GM04504 (cell line): Measurements from ENCODE around the gene KLHL30.
"Not testable (repeated sequence)": the region's sequence is repeated elsewhere in the genome, so short reads cannot be mapped to it uniquely, and the experiment has no call there.

Experiments used
- DNase-seq: peaks from one replicate; pipeline ENCODE4 v3.0.0-alpha.2; 2012; ENCODE audit warnings: low read depth

Gene KLHL30

DNA sequence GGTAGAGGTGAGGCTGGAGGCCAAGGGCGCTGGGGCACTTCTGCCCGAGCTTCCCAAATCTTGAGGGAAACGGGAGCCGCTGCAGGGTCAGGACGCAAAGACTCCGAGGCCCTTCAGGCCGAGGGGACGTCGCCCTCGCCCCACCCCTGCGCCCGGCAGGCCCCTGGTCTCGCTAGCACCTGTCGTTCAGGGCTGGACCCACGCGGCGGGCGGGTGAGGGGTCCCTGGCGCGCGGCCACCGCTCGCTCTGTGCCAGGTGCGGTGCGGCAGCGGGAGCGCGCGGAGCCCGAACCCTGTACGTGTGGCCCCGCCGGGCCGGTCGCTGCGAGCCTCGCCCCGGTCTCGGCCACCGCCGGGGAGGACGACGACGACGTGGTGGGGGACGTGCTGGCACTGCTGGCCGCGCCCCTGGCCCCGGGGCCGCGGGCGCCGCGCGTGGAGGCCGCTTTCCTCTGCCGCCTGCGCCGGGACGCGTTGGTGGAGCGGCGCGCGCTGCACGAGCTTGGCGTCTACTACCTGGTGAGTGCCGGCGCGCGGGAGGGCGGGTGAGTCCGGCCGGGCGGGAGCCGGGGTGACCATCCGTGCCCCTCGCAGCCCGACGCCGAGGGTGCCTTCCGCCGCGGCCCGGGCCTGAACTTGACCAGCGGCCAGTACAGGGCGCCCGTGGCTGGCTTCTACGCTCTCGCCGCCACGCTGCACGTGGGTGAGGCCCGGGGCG is 25.2 kb downstream of the KLHL30 start:
- DNase-seq = no peak

DNA sequence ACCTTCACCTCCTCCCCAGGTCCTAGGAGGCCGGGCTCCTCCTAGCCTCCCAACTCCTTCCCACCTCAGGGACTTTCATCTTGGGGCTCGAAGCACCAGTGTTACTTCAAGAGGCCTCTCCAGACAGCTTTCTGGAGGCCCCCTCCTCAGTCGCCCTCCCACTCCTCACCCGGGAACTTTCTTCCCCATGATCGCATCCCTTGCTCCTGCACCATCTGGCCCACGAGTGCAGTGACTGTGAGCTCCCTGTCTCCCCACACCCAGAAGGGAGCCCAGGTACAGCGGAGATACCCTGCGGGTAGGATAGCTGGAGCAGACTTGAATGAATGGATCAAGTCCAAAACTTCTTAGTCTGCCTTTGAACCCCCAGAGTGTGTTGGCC is 26.4 kb downstream of the KLHL30 start:
- no peak for DNase-seq

DNA sequence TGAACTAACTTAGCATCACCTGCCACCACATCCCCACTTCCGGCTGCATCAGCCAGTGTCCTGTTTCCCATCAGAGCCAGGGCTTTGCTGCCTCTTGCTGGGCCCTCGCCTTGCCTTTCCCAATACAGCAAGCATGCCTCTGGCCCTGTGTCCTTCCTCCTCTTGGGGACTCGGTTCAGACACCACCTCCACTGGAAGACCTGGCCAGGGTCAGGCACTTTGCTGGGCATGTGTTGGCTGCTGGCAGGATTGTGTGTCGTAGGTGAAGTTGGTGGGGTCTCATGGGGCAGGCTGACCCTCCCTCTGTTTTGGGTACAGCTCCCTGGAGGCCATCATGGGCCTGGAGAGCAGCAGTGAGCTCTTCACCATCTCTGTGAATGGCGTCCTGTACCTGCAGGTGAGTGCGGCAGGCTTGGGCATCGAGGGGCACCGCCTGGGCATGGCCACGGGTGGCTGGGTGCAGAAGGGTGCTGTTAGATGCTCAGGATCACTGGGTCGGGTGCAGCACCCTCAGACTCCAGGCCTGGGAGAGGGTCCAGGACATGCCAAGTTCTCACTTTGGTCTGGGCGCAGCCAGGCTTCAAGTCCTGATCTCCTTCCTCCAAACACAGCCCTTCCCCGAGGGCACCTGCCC is 26.9 kb downstream of the KLHL30 start:
- no peak for DNase-seq

DNA sequence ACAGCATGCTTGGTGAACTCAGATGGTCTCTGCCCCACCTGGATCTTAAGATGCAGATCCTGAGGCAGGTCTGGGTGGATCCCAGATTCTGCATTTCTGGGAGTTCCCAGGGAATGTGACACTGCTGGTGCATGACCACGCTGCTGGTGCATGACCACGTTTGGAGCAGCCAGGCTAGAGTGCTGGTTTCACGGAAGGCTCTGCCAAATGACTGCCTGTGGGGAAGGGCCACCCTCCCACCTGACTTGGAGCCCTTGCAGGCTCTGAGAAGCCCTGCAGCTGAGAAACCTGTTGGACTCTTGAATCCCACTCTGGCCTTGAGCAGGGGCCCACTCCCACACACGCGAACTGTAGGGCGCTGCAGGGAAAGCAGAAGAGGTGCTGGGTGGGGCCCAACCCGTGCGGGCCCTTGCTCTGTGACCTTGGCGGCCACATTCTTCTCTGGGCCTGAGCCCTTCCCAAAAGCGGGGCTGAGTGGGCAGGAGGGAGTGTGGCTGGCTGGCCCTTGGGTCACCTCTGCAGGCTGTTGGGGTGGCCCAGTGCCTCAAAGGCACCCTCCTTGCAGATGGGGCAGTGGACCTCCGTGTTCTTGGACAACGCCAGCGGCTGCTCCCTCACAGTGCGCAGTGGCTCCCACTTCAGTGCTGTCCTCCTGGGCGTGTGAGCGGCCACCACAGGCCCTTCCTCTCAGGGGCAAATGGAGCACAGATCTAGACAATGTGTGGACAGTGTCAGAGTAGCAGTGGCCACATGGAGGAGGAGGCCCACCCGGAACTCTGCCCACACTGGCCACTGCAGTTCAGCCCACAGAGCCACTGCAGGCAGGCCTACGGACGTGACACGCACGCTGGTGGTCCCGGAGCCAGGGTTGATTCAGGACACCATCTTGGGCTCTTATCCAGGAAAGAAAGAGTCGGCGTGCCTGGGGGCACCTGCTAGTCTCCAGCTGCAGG is 28.2 kb downstream of the KLHL30 start:
- DNase-seq = no peak

DNA sequence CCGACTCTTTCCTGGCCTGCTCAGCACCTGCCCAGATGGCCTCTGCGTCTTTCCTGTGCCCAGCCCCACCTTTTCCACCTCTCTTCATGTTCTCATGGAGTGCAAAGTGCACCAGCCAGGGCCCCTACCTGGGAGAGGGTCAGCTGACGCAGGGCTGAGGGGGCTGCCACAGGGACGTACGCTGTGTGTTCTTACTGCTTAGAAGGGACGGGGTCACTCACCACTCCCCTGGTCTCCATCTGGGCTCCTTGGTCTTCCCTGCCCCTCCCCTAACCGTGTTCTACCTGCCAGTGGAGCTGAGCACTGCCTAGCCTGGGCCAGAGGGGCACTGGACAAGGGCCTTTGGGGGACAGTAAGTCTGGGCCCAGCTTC is 28.9 kb downstream of the KLHL30 start:
- DNase-seq = no peak

DNA sequence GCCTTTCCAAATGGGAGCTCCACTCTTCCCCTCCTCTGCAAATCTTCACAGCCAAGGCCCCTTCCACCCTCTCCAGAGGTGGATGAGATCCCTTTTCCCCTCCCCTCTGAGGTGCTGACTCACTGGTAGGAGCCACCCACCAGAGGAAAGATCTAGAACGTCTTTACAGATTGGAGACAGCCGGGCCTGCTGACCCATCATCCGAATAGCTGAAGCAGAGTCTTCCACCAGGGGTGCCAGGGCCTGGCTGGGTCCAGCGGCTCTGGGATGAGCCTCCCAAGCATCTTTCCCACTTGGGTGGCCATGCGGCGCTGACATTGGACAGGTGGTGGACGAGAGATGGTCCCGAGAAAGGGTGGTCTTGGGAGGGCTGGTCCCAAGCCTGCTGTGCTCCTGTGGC is 29.3 kb downstream of the KLHL30 start:
- no peak for DNase-seq

DNA sequence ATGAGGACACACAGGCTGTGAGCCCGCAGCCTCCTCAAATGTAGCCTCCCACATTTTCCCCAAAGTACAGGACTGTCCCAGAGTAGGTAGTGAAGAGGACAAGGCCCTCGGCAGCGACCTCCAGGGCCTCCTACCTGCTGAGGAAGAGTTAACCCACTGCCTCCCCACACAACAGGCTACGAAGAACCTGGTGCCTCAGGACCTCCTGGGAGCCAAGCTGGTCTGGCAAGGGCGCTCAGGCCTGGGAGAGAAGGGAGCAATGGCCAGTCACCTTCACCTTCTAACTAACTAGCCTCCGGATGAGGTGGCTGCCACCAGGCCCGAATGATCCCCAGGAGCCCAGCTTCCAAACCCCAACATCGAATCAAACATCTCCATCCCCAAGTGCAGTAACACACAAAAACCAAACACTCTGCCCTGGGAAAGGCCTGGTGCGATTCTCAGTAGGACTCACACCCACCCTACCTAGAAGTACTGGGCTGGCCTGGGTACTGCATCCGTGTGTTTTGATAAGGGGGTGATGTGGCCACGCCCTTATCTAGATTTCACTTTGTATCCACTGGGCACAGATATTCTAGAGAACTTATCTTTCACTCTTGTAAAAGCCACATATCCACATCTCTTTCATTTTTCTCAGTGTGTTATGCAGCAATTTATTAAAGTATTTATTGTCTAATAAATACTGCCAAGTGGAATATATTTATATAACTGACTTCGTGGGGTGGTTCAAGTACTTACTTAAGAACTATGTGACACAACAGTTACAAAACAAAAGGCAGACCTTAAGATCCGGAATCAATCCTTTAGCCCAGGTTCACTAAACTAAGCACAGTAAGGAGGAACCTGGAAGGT is 30.0 kb downstream of the KLHL30 start:
- DNase-seq = no peak

DNA sequence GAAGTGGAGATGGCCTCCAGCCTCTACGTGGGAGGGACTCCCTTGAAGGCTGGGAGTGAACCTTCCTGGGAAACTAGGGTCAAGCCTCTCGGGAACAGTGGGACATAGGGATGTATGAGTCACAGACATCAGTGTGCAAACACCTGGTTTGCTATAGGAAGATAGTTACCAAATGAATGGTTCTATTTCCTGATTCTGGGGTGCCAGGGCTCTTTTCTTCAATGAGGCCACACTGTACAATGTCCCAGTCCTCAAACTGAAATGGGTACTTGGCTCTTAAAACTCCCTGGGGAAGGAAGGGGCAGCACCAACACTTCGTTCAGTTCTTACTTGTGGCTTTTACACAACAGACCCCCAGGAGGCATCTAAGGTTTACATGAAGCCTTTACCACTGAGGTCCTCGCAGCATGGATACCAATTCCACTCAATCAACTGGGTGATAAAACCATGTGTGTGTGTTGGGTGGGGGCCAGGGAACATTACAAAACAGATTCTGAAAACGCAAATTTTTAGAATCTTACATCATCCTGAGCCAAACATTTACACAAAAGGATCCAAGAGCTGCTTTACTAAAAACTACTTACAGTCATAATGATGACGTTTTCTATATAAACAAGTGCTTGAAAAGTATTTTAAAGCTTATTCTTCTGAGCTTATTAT is 30.7 kb downstream of the KLHL30 start:
- peak; percentile 80 for DNase-seq

DNA sequence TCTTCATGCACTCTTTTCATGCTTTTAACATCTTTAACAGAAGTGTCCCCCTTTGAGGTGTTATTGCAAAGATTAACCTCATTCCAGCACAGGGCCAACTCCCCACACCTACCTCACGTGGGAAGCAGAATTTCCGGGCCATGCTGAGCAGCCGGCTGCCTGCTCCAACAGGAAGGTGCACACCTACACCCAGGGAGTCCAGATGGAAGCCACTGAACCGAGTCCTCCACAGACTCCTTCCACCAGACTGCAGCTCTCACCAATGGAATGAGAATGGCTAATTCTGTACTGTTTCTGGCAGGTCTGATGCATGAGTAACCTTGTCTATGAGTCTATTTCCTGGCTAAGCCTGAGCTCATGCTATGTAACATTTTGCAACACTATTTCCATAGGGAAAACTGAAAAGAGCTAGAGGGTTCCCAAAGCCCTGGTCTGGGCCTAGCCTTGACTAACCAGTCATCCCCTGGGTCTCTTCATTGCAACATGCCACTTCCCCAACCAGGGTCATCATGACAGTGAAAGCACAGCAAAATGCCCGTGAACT is 31.3 kb downstream of the KLHL30 start:
- DNase-seq = peak; percentile 87

DNA sequence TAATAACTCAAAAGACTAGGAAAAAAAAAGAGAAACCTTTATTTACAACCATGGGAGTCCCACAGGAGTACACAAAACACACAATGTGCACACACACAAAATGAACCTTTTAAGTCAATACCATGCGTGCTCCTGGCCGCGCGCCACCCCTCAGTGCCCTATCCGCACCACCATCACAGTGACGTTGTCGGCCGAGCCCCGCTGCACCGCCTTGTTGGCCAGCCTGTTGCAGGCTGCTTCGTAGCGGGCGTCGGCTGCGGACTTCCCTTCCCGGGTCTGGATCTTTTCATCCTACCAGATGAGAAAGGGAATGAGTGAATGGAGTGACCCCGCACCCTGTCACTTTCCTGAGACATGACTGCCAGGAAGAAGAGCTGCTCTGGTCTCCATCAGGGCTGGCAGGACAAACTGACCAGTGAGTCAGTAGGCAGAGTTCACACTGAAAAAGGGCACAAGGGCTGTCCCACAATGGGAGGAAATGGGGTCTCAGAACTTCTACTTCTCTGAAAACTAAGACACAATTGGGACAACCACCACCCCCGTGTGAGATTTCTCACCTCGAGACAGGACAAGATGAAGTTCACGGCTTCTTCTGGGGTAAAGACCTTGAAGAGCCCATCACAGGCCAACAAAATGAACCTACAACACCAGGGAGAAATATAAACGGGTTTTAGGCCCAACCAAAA is 32.1 kb downstream of the KLHL30 start:
- no peak for DNase-seq

DNA sequence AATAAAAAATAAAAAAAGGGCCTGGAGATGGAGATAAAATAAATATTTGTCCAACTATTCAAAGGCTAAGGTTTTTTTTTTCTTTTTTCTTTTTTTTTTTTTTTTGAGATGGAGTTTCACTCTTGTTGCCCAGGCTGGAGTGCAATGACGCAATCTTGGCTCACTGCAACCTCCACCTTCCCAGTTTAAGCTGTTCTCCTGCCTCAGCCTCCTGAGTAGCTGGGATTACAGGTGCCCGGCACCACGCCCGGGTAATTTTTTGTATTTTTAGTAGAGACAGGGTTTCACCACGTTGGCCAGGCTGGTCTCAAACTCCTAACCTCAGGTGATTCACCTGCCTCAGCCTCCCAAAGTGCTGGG is 32.6 kb downstream of the KLHL30 start:
- not testable (repeated sequence) for DNase-seq

DNA sequence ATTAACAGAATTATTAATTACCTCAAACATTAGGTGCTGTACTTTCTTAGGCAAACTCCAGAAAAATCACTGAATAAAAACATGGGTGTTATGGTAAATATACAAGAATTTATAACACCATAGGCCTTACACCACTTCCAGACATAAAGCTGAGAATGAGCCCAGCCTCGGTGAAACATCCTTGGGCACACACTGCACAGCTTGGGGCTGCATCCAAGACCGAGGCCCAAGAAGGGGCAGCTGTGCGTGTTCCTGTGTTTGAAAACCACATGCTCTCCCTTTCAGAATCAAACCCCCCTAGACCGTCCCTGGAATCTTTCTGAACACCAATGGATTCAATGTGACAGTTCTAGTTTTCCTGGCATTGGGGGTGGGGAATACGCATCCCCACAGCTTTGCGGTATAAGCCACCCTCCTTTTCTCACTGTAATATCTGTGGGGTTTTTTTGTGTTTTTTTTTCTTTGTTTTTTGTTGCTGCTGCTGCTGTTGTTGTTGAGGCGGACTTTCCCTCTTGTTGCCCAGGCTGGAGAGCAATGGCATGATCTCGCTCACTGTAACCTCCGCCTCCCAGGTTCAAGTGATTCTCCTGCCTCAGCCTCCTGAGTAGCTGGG is 33.2 kb downstream of the KLHL30 start:
- no peak for DNase-seq

DNA sequence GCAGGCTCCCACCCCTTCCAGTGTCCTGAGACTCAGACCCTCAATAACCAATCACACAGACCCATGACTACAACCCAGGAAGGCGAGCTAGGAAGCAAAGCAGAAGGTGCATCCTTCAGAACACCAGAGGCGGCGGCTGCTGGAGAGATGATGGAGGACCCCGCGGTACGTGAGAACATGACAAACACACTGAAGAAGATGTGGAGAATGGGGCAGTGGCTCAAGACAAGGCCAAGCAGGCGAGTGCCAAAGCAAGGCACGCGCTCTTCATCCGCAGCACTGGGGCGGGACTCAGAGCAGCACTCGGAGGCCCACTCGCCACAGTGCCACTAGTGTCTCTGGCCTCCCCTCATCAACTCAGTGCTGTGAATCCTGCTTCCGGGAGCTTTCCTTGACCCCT is 34.0 kb downstream of the KLHL30 start:
- DNase-seq = no peak

DNA sequence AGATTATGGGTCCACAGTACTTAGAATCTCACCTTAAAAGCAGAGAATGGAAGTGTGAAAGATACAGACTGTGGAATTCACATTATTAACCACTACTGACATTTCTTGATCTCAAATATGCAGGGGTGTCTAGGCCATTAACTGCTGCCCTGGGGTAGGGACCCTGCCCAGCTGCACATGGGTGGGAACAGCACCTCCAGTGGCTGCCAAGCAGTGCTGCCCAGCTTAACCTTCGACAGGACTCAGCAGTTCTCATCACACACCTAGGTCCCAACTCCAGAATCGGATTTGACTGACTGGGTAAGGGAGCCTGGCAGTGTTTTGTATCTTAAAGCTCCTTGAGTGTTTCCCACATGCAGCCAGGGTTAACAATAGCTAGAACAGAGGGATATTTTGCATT is 35.2 kb downstream of the KLHL30 start:
- no peak for DNase-seq

DNA sequence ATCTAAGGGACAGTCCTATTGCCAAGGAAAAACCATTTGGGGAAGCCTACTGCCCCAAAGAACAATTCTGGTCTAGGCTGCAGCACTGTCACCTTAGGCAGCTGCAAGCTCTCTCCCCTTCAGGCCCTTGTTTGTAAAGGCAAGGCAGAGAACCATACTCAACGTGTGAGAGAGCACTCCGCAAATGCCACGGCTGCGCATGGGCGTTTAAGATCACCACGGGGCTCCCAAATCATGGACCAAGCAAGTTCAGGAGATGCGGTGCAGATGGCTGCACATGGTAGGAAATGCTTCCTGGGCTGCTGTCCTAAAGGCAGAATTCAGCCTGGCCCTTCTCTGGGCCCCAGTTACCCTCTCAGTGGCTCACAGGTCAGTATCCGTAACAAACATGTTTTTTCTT is 35.8 kb downstream of the KLHL30 start:
- DNase-seq = no peak

DNA sequence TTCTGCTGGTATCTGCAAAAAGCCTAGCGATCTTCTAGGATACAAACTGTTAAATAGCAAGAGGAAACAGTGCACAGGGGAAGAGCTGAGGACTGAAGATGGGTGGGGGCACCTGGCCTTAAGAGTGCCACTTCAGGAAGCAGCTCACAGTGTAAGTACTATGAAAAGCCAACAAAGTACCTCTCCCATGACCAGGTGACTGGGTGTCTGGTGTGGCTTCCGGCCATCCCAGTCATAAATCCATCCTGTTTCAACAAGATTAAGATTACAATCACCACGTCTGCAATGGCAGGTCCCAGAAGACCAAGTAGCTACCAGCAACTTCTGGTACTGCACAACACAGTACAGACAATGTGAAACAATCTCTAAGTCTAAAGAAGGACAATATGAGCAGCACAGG is 36.2 kb downstream of the KLHL30 start:
- no peak for DNase-seq

DNA sequence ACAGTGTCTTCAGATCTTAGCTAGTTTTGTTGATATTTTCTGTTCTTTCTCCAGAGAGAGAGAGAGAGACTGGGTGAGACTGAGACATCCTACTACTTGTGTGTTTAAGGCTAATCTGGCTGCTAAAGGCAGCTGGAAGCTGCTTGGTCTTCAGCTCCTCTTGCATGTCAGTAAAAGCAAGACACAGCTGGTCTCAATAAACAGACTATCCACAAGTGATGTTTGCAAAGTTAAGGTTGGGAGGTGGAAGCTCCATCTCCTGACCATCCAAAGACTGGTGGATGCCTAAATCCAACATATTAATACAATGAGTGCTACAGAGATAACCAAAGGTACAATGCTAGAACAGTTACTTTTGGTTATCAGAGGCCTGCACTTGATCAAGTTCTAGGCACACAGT is 38.1 kb downstream of the KLHL30 start:
- no peak for DNase-seq

DNA sequence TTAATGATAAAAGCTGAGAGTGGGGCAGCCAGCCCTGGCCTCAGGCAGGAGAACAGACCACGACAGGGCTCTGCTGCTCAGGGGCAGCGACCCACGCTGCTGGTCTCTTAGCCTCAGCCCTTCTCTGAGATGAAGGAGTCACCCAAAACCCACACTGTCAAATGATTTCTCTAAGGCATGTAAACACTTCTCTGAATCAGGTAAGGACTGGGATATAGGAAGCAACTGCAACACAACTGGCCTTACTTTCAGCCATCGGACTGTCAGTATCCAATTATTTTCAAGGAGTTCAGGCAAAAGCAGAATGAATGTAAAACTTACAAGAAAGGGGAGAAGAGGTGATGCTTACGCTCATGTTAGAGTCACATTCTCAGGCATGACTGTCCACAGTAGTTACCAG is 42.1 kb downstream of the KLHL30 start:
- DNase-seq = no peak

DNA sequence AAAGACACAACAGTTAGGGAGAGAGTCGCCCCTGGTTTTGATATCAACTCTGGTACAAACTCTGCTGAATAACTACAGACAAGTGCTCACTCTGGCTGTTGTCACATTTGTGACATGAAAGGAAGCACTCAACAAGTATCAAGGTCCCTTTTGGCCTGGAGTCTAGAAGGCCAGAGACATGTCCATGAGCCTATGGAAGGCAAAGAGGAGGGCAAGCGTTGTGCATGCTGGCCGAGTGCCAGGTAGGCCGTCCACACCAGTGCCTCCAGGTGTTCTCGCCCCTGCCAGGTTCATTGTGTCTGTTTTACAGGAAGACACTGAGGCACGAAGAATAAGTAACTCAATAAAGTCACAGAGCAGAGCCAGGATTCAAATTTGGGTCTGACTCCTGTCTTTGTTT is 43.9 kb downstream of the KLHL30 start:
- DNase-seq = no peak

DNA sequence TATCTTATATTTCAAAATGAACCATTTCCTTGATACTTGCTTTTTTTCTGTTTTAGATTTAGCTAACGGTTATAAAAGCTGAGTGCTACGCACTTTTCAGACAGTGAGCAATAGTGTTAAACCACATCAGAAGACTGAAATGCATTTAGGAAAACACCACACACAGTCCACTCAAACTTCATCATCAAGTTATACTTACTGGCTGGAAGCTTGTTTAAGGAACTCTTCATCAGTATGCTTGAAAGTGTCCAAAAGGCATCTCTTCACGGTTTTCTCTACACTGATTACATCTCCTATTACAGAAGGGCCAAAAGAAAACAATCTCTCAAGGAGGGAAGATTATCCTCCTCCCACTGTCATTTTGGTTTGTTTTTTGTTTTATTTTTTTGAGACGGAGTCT is 45.4 kb downstream of the KLHL30 start:
- DNase-seq = no peak
